ENCODE results near the gene MGAT3. TPM values are rescaled to one million over a fixed set of nuclear protein-coding genes. Genes with fewer than 3 reads are reported as not detected.
A peak's percentile ranks its signal among the peaks of the same experiment; 100 is the strongest.
"Not testable (repeated sequence)": the region's sequence is repeated elsewhere in the genome, so short reads cannot be mapped to it uniquely, and the experiment has no call there.

MGAT3 gene
- total RNA-seq: 1 to 10 TPM in 3 of 5 donors, under 1 TPM in 2; 0.23 to 2.7 (median 1.1) TPM
- total RNA-seq (2013): 0.17 TPM
- total RNA-seq: 0 to 2.7 (median 0.51) reads per million in 29 experiments

GRCh38 chr22:39456522-39457197 lies at the start of gene MGAT3:
TSS of gene MGAT3 (plus strand) at chr22:39457012. CDS start at chr22:39487348, 30,336 bp downstream.
- H3K27ac Mint-ChIP-seq: peak within 1 kb of the TSS in 1 of 2 donors; percentile 17

GRCh38 chr22:39408173-39408572 lies 48.6 kb upstream of the MGAT3 start:
- Histone ChIP-seq H3K4me1 (ENCODE audit: control insufficient read depth in 1 of 2, extremely low read depth in 1 of 2, insufficient read depth in 2 of 2, low read length in 2 of 2) (peaks cover 18 to 23% of the 10 kb centered on the region in 2 experiments), H3K36me3 (ENCODE audit: control insufficient read depth in 2 of 2, extremely low read depth in 1 of 2, insufficient read depth in 1 of 2, low read length in 1 of 2) (peaks cover 7 to 20% of the 10 kb centered on the region in 2 donors), H3K27ac (ENCODE audit: low read length) (no peak overlapping the region), H3K4me3 (ENCODE audit: control insufficient read depth in 1 of 2, extremely low read depth in 1 of 2, low read length in 1 of 2) (no peak overlapping the region), H3K27me3 (replicated peaks in 1 of 2; ENCODE audit: control insufficient read depth in 2 of 2, extremely low read depth in 1 of 2, insufficient read depth in 2 of 2, low read length in 1 of 2) (no peaks in the 10 kb centered on the region), H3K9me3 (no peaks in the 10 kb centered on the region)
- no peak for DNase-seq
- H3K4me3 Mint-ChIP-seq: no peak overlapping the region
- no peaks in the 10 kb centered on the region for H3K9me3 Mint-ChIP-seq
- POLR2A ChIA-PET: no interaction called here
- no peaks in the 10 kb centered on the region for H3K27me3 Mint-ChIP-seq
- CTCF ChIA-PET: interaction anchor here in 1 of 2 donors (0.6 kb wide), 1 partner anchor 97 kb away, joined by 3 read pairs; no protein-coding TSS in a partner anchor
- peaks cover 36% of the 10 kb centered on the region for H3K36me3 Mint-ChIP-seq
- peaks cover 67 to 73% (median 69%) of the 10 kb centered on the region in 3 donors for H3K4me1 Mint-ChIP-seq
- ATAC-seq (replicated peaks in 1 of 4): no peak
- WGBS (ENCODE audit: insufficient coverage): 96% methylated on average over 8 of the region's 11 CpGs
- H3K27ac Mint-ChIP-seq: no peak overlapping the region

More at GRCh38 chr22:39456522-39457197, at the start of gene MGAT3:
- no peak for DNase-seq
- ChIA-PET CTCF (no interaction called here), POLR2A (no interaction called here)
- Histone ChIP-seq H3K4me3 (ENCODE audit: control insufficient read depth in 1 of 2, extremely low read depth in 1 of 2, low read length in 1 of 2) (no peak within 1 kb of the TSS), H3K36me3 (ENCODE audit: control insufficient read depth in 2 of 2, extremely low read depth in 1 of 2, insufficient read depth in 1 of 2, low read length in 1 of 2) (no peaks in the 10 kb centered on the region), H3K9me3 (no peaks in the 10 kb centered on the region), H3K4me1 (ENCODE audit: control insufficient read depth in 1 of 2, extremely low read depth in 1 of 2, insufficient read depth in 2 of 2, low read length in 2 of 2) (peaks cover 0 to 20% of the 10 kb centered on the region in 2 experiments), H3K27ac (ENCODE audit: low read length) (no peak within 1 kb of the TSS), H3K27me3 (replicated peaks in 1 of 2; ENCODE audit: control insufficient read depth in 2 of 2, extremely low read depth in 1 of 2, insufficient read depth in 2 of 2, low read length in 1 of 2) (peaks cover 0 to 57% of the 10 kb centered on the region in 2 experiments)
- Mint-ChIP-seq H3K36me3 (peaks cover 4% of the 10 kb centered on the region), H3K9me3 (no peaks in the 10 kb centered on the region), H3K4me1 (peaks cover 19 to 28% (median 22%) of the 10 kb centered on the region in 3 donors), H3K27me3 (peaks cover 23 to 50% of the 10 kb centered on the region in 2 donors), H3K4me3 (peak within 1 kb of the TSS; percentile 64 to 80 (median 70))
- 78% methylated on average over 43 of the region's 80 CpGs for WGBS (ENCODE audit: insufficient coverage)
- peak in 1 of 4 experiments; percentile 20 for ATAC-seq (replicated peaks in 1 of 4)

- H3K4me1 Mint-ChIP-seq: peaks cover 70 to 74% (median 72%) of the 10 kb centered on the region in 3 donors
Observed at GRCh38 chr22:39408807-39409206, 48.0 kb upstream of the MGAT3 start.

GRCh38 chr22:39409516-39410029 lies 47.2 kb upstream of the MGAT3 start:
- no peak for ATAC-seq (replicated peaks in 1 of 4)
- Histone ChIP-seq H3K4me3 (ENCODE audit: control insufficient read depth in 1 of 2, extremely low read depth in 1 of 2, low read length in 1 of 2) (no peak overlapping the region), H3K27ac (ENCODE audit: low read length) (no peak overlapping the region), H3K36me3 (ENCODE audit: control insufficient read depth in 2 of 2, extremely low read depth in 1 of 2, insufficient read depth in 1 of 2, low read length in 1 of 2) (peaks cover 7 to 11% of the 10 kb centered on the region in 2 donors), H3K9me3 (no peaks in the 10 kb centered on the region), H3K4me1 (ENCODE audit: control insufficient read depth in 1 of 2, extremely low read depth in 1 of 2, insufficient read depth in 2 of 2, low read length in 2 of 2) (peaks cover 31 to 36% of the 10 kb centered on the region in 2 experiments), H3K27me3 (replicated peaks in 1 of 2; ENCODE audit: control insufficient read depth in 2 of 2, extremely low read depth in 1 of 2, insufficient read depth in 2 of 2, low read length in 1 of 2) (no peaks in the 10 kb centered on the region)
- no peaks in the 10 kb centered on the region for H3K27me3 Mint-ChIP-seq
- CTCF ChIA-PET: no interaction called here
- H3K4me3 Mint-ChIP-seq: no peak overlapping the region
- peaks cover 32% of the 10 kb centered on the region for H3K36me3 Mint-ChIP-seq
- POLR2A ChIA-PET: interaction anchor here in 1 of 2 donors (0.6 kb wide), 1 partner anchor 642 kb away, joined by 3 read pairs; no protein-coding TSS in a partner anchor
- no peak for DNase-seq
- no peak overlapping the region for H3K27ac Mint-ChIP-seq
- WGBS (ENCODE audit: insufficient coverage): 94% methylated on average over 4 of the region's 11 CpGs
- peaks cover 72 to 77% (median 77%) of the 10 kb centered on the region in 3 donors for H3K4me1 Mint-ChIP-seq
- H3K9me3 Mint-ChIP-seq: no peaks in the 10 kb centered on the region

More at GRCh38 chr22:39408807-39409206, 48.0 kb upstream of the MGAT3 start:
- Mint-ChIP-seq H3K4me3 (no peak overlapping the region), H3K27me3 (no peaks in the 10 kb centered on the region), H3K27ac (no peak overlapping the region), H3K9me3 (no peaks in the 10 kb centered on the region), H3K36me3 (peaks cover 32% of the 10 kb centered on the region)
- no CpG with 5 or more reads among the region's 1 CpG for WGBS (ENCODE audit: insufficient coverage)
- POLR2A ChIA-PET: no interaction called here
- CTCF ChIA-PET: interaction anchor here in 1 of 2 donors (0.5 kb wide), 1 partner anchor 730 kb away, joined by 3 read pairs; no protein-coding TSS in a partner anchor
- no peak overlapping the region for H3K4me3 ChIP-seq (ENCODE audit: control insufficient read depth in 1 of 2, extremely low read depth in 1 of 2, low read length in 1 of 2)
- ATAC-seq (replicated peaks in 1 of 4) (no peak), DNase-seq (no peak)
- no peak overlapping the region for H3K27ac ChIP-seq (ENCODE audit: low read length)
- H3K27me3 ChIP-seq (replicated peaks in 1 of 2; ENCODE audit: control insufficient read depth in 2 of 2, extremely low read depth in 1 of 2, insufficient read depth in 2 of 2, low read length in 1 of 2): no peaks in the 10 kb centered on the region
- peaks cover 24 to 29% of the 10 kb centered on the region in 2 experiments for H3K4me1 ChIP-seq (ENCODE audit: control insufficient read depth in 1 of 2, extremely low read depth in 1 of 2, insufficient read depth in 2 of 2, low read length in 2 of 2)
- peaks cover 7 to 19% of the 10 kb centered on the region in 2 donors for H3K36me3 ChIP-seq (ENCODE audit: control insufficient read depth in 2 of 2, extremely low read depth in 1 of 2, insufficient read depth in 1 of 2, low read length in 1 of 2)
- H3K9me3 ChIP-seq: no peaks in the 10 kb centered on the region

- H3K36me3 ChIP-seq (ENCODE audit: control insufficient read depth in 2 of 2, extremely low read depth in 1 of 2, insufficient read depth in 1 of 2, low read length in 1 of 2): peaks cover 7 to 10% of the 10 kb centered on the region in 2 donors
- Mint-ChIP-seq H3K27ac (no peak overlapping the region), H3K27me3 (no peaks in the 10 kb centered on the region), H3K4me1 (peaks cover 71 to 79% (median 78%) of the 10 kb centered on the region in 3 donors), H3K36me3 (peaks cover 28% of the 10 kb centered on the region), H3K4me3 (no peak overlapping the region), H3K9me3 (no peaks in the 10 kb centered on the region)
- no peak overlapping the region for H3K27ac ChIP-seq (ENCODE audit: low read length)
- H3K4me1 ChIP-seq (ENCODE audit: control insufficient read depth in 1 of 2, extremely low read depth in 1 of 2, insufficient read depth in 2 of 2, low read length in 2 of 2): peaks cover 36 to 38% of the 10 kb centered on the region in 2 experiments
- H3K4me3 ChIP-seq (ENCODE audit: control insufficient read depth in 1 of 2, extremely low read depth in 1 of 2, low read length in 1 of 2): no peak overlapping the region
- 100% methylated on average over 1 of the region's 4 CpGs for WGBS (ENCODE audit: insufficient coverage)
- DNase-seq (no peak), ATAC-seq (replicated peaks in 1 of 4) (no peak)
- POLR2A ChIA-PET: interaction anchor here in 1 of 2 donors (0.6 kb wide), 1 partner anchor 642 kb away, joined by 3 read pairs; no protein-coding TSS in a partner anchor
- CTCF ChIA-PET: no interaction called here
- no peaks in the 10 kb centered on the region for H3K27me3 ChIP-seq (replicated peaks in 1 of 2; ENCODE audit: control insufficient read depth in 2 of 2, extremely low read depth in 1 of 2, insufficient read depth in 2 of 2, low read length in 1 of 2)
- no peaks in the 10 kb centered on the region for H3K9me3 ChIP-seq
Observed at GRCh38 chr22:39410264-39410663, 46.5 kb upstream of the MGAT3 start.

- peaks cover 47 to 50% of the 10 kb centered on the region in 2 experiments for H3K4me1 ChIP-seq (ENCODE audit: control insufficient read depth in 1 of 2, extremely low read depth in 1 of 2, insufficient read depth in 2 of 2, low read length in 2 of 2)
- Mint-ChIP-seq H3K36me3 (peaks cover 21% of the 10 kb centered on the region), H3K4me1 (peaks cover 76 to 83% (median 77%) of the 10 kb centered on the region in 3 donors), H3K27ac (peak overlapping the region; percentile 80 to 83), H3K4me3 (peak overlapping the region; percentile 28 to 74 (median 56))
- not testable (repeated sequence) for H3K9me3 Mint-ChIP-seq; ATAC-seq (replicated peaks in 1 of 4); DNase-seq; H3K9me3 ChIP-seq; H3K27me3 Mint-ChIP-seq; H3K27me3 ChIP-seq (replicated peaks in 1 of 2; ENCODE audit: control insufficient read depth in 2 of 2, extremely low read depth in 1 of 2, insufficient read depth in 2 of 2, low read length in 1 of 2)
- ChIA-PET CTCF (interaction anchor here in 1 of 2 donors (0.9 to 1.2 kb wide), 4 partner anchors 12 to 82 kb away, joined by 3 to 5 read pairs (median 3); partner anchors contain the start of gene TAB1), POLR2A (interaction anchor here in 1 of 2 donors (0.6 kb wide), 1 partner anchor 473 kb away, joined by 3 read pairs; no protein-coding TSS in a partner anchor)
- H3K4me3 ChIP-seq (ENCODE audit: control insufficient read depth in 1 of 2, extremely low read depth in 1 of 2, low read length in 1 of 2): peak overlapping the region in 1 of 2 donors; percentile 57
- 83% methylated on average over 9 of the region's 11 CpGs for WGBS (ENCODE audit: insufficient coverage)
- H3K27ac ChIP-seq (ENCODE audit: low read length): peak overlapping the region; percentile 4
- H3K36me3 ChIP-seq (ENCODE audit: control insufficient read depth in 2 of 2, extremely low read depth in 1 of 2, insufficient read depth in 1 of 2, low read length in 1 of 2): peaks cover 8 to 17% of the 10 kb centered on the region in 2 donors
Observed at GRCh38 chr22:39411828-39412365, 44.9 kb upstream of the MGAT3 start.
